Measurements from ENCODE around the gene DAPL1. TPM values are rescaled to one million over a fixed set of nuclear protein-coding genes. Genes with fewer than 3 reads are reported as not detected.

DAPL1 gene
- not detected for total RNA-seq (2021; ENCODE audit: unreplicated experiment)
- not detected for polyA plus RNA-seq (2012; ENCODE audit: insufficient read length)
- percentile 3 among the genes with signal in this experiment for Bru-seq, nascent RNA
- BruChase-seq, experiment 1, labeled RNA remaining after a 2-hour chase: not detected
- BruChase-seq, experiment 2, labeled RNA remaining after a 6-hour chase: percentile 2 among the genes with signal in this experiment
- long read RNA-seq: 0 reads

DNA sequence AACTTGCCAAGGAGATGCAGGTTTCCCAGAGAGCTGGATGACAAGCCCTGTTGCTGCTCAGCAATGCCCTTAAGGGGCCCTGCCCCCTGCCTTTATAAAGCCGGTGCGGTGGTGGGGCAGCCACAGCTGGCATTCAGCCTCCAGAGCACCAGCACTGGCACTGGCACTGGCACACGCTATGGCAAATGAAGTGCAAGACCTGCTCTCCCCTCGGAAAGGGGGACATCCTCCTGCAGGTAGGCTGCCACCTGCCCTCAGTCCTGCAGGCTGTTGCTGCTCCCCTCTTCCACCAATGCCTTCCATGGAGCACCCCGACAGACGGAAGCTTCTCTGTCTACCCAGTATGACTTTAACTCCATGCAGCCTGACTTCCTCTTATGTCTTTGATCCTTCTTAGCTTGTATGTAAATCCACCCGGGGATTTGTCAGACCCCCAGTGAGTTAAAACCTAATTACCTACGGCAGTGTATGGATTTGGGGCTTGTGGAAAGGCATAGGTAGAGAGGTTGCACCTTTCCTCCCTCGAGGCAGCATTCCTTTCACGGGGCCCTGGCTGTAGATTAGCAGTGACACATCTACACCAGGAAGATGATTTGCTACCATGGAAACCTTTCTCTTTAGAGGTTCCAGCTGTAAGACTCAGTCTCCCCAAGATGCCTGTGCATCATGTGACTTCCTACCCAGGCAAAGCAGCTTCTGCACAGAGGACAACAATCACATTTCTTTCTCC, at the start of gene DAPL1:
Gene DAPL1 (plus strand): TSS at position 123 of the 730 bp plus-strand sequence. CDS start 56 bp downstream, at position 179.
- in situ Hi-C loops (cut with HindIII; ENCODE audit: low pct_unique_long_range_greater_than_20kb, low sequenced_read_pairs): no loop called here
- Histone ChIP-seq H3K4me3 (ENCODE audit: low read depth in 2 of 2, low read length in 2 of 2) (no peak within 1 kb of the TSS), H3K27me3 (ENCODE audit: control insufficient read depth, insufficient read depth, low read length) (peaks cover 31% of the 10 kb centered on the region), H3K36me3 (ENCODE audit: control insufficient read depth, insufficient read depth, low read length) (no peaks in the 10 kb centered on the region; the same call in 1 of the 2 replicates), H3K9me3 (ENCODE audit: control insufficient read depth, insufficient read depth, low read depth, low read length) (no peaks in the 10 kb centered on the region), H3K4me1 (ENCODE audit: control insufficient read depth, insufficient read depth, low read length) (no peaks in the 10 kb centered on the region), H3K27ac (ENCODE audit: low read length) (no peak within 1 kb of the TSS)
- ChIA-PET POLR2A (no interaction called here), CTCF (interaction anchor here (0.5 kb wide), 1 partner anchor 17 kb away, joined by 3 read pairs; no protein-coding TSS in a partner anchor)
- no peak for ATAC-seq
- BruUV-seq (replicated peaks): no TSS peak
- TF ChIP-seq TCF7L2 (IDR thresholded peaks at IDR 0.05; ENCODE audit: low read depth, low read length) (no peak), SIN3A (IDR thresholded peaks at IDR 0.05; ENCODE audit: borderline replicate concordance, insufficient read depth, low read depth, low read length) (no peak), POLR2AphosphoS5 (IDR thresholded peaks at IDR 0.05; ENCODE audit: low read depth, low read length) (no peak), REST (IDR thresholded peaks at IDR 0.05; ENCODE audit: insufficient read depth in 1 of 2, low read depth in 2 of 2, low read length in 1 of 2) (no peak)
- intact Hi-C loops (cut with micrococcal nuclease; ENCODE audit: unreplicated experiment): no loop called here
- DNase-seq (ENCODE audit: low read depth, low spot score): no peak

- in situ Hi-C loops (cut with HindIII; ENCODE audit: low pct_unique_long_range_greater_than_20kb, low sequenced_read_pairs) (no loop called here), intact Hi-C loops (cut with micrococcal nuclease; ENCODE audit: unreplicated experiment) (loop anchor here (5.0 to 10.0 kb wide), 2 partner anchors 724 to 1251 kb away; no protein-coding TSS in a partner anchor)
- H3K4me3 ChIP-seq (ENCODE audit: low read depth in 2 of 2, low read length in 2 of 2): no peak overlapping the region
- no TSS peak for BruUV-seq (replicated peaks)
- DNase-seq (ENCODE audit: low read depth, low spot score): no peak
- H3K9me3 ChIP-seq (ENCODE audit: control insufficient read depth, insufficient read depth, low read depth, low read length): no peaks in the 10 kb centered on the region
- no peak for ATAC-seq
- peaks cover 20% of the 10 kb centered on the region for H3K27me3 ChIP-seq (ENCODE audit: control insufficient read depth, insufficient read depth, low read length)
- H3K36me3 ChIP-seq (ENCODE audit: control insufficient read depth, insufficient read depth, low read length): no peaks in the 10 kb centered on the region
- ChIA-PET CTCF (interaction anchor here (0.6 to 2.4 kb wide), 7 partner anchors 9 to 1173 kb away, joined by 3 to 11 read pairs (median 5); no protein-coding TSS in a partner anchor), POLR2A (no interaction called here)
- no peaks in the 10 kb centered on the region; the same call in none of the 2 replicates for H3K4me1 ChIP-seq (ENCODE audit: control insufficient read depth, insufficient read depth, low read length)
- H3K27ac ChIP-seq (ENCODE audit: low read length): no peak overlapping the region
- TF ChIP-seq REST (IDR thresholded peaks at IDR 0.05; ENCODE audit: insufficient read depth in 1 of 2, low read depth in 2 of 2, low read length in 1 of 2): no peak
- no peak for TF ChIP-seq POLR2AphosphoS5 (IDR thresholded peaks at IDR 0.05; ENCODE audit: low read depth, low read length)
- TF ChIP-seq, protein P1, sequence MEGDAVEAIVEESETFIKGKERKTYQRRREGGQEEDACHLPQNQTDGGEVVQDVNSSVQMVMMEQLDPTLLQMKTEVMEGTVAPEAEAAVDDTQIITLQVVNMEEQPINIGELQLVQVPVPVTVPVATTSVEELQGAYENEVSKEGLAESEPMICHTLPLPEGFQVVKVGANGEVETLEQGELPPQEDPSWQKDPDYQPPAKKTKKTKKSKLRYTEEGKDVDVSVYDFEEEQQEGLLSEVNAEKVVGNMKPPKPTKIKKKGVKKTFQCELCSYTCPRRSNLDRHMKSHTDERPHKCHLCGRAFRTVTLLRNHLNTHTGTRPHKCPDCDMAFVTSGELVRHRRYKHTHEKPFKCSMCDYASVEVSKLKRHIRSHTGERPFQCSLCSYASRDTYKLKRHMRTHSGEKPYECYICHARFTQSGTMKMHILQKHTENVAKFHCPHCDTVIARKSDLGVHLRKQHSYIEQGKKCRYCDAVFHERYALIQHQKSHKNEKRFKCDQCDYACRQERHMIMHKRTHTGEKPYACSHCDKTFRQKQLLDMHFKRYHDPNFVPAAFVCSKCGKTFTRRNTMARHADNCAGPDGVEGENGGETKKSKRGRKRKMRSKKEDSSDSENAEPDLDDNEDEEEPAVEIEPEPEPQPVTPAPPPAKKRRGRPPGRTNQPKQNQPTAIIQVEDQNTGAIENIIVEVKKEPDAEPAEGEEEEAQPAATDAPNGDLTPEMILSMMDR (IDR thresholded peaks at IDR 0.05): peak; percentile 46
Observed at GRCh38 chr2:158745866-158746382, 49.2 kb upstream of the DAPL1 start.

All from Panc1 (cell line).